Measurements from ENCODE around the gene C1orf167.

C1orf167 gene

GRCh38 chr1:11784256-11784992 lies 22.4 kb downstream of the C1orf167 start:
- Histone ChIP-seq H3K9me3 (ENCODE audit: control insufficient read depth, low read length) (no peaks in the 10 kb centered on the region), H3K27me3 (replicated peaks; ENCODE audit: control insufficient read depth, insufficient read depth, low read length, poor library complexity, severe bottlenecking) (no peaks in the 10 kb centered on the region), H3K36me3 (ENCODE audit: control insufficient read depth, insufficient read depth, low read length) (no peaks in the 10 kb centered on the region), H3K4me3 (ENCODE audit: insufficient read depth, low read depth, low read length, poor library complexity, severe bottlenecking) (peak overlapping the region; percentile 43), H3K4me1 (ENCODE audit: control insufficient read depth, insufficient read depth, low read length, poor library complexity, severe bottlenecking) (peaks cover 9% of the 10 kb centered on the region), H3K27ac (ENCODE audit: insufficient read depth, low read length, poor library complexity, severe bottlenecking) (no peak overlapping the region)
- DNase-seq: no peak

GRCh38 chr1:11784993-11785769 lies 23.2 kb downstream of the C1orf167 start:
- H3K9me3 ChIP-seq (ENCODE audit: control insufficient read depth, low read length): no peaks in the 10 kb centered on the region
- H3K4me1 ChIP-seq (ENCODE audit: control insufficient read depth, insufficient read depth, low read length, poor library complexity, severe bottlenecking): peaks cover 9% of the 10 kb centered on the region
- H3K27ac ChIP-seq (ENCODE audit: insufficient read depth, low read length, poor library complexity, severe bottlenecking): no peak overlapping the region
- DNase-seq: no peak
- H3K27me3 ChIP-seq (replicated peaks; ENCODE audit: control insufficient read depth, insufficient read depth, low read length, poor library complexity, severe bottlenecking): no peaks in the 10 kb centered on the region
- peaks cover 3% of the 10 kb centered on the region for H3K36me3 ChIP-seq (ENCODE audit: control insufficient read depth, insufficient read depth, low read length)
- peak overlapping the region; percentile 43 for H3K4me3 ChIP-seq (ENCODE audit: insufficient read depth, low read depth, low read length, poor library complexity, severe bottlenecking)

GRCh38 chr1:11786168-11786567 lies 24.2 kb downstream of the C1orf167 start:
- H3K36me3 ChIP-seq (ENCODE audit: control insufficient read depth, insufficient read depth, low read length): peaks cover 11% of the 10 kb centered on the region

GRCh38 chr1:11787251-11787803 lies 25.3 kb downstream of the C1orf167 start:
- Histone ChIP-seq H3K4me3 (ENCODE audit: insufficient read depth, low read depth, low read length, poor library complexity, severe bottlenecking) (no peak overlapping the region), H3K27ac (ENCODE audit: insufficient read depth, low read length, poor library complexity, severe bottlenecking) (no peak overlapping the region)

More at GRCh38 chr1:11786168-11786567, 24.2 kb downstream of the C1orf167 start:
- no peak overlapping the region for H3K27ac ChIP-seq (ENCODE audit: insufficient read depth, low read length, poor library complexity, severe bottlenecking)
- H3K9me3 ChIP-seq (ENCODE audit: control insufficient read depth, low read length): no peaks in the 10 kb centered on the region
- H3K27me3 ChIP-seq (replicated peaks; ENCODE audit: control insufficient read depth, insufficient read depth, low read length, poor library complexity, severe bottlenecking): no peaks in the 10 kb centered on the region
- no peak overlapping the region for H3K4me3 ChIP-seq (ENCODE audit: insufficient read depth, low read depth, low read length, poor library complexity, severe bottlenecking)
- H3K4me1 ChIP-seq (ENCODE audit: control insufficient read depth, insufficient read depth, low read length, poor library complexity, severe bottlenecking): peaks cover 9% of the 10 kb centered on the region
- DNase-seq: no peak

GRCh38 chr1:11787804-11788436 lies 25.9 kb downstream of the C1orf167 start:
- no peak overlapping the region for H3K27ac ChIP-seq (ENCODE audit: insufficient read depth, low read length, poor library complexity, severe bottlenecking)
- no peak for DNase-seq
- H3K4me3 ChIP-seq (ENCODE audit: insufficient read depth, low read depth, low read length, poor library complexity, severe bottlenecking): no peak overlapping the region
- H3K36me3 ChIP-seq (ENCODE audit: control insufficient read depth, insufficient read depth, low read length): peaks cover 24% of the 10 kb centered on the region
- no peaks in the 10 kb centered on the region for H3K27me3 ChIP-seq (replicated peaks; ENCODE audit: control insufficient read depth, insufficient read depth, low read length, poor library complexity, severe bottlenecking)
- H3K9me3 ChIP-seq (ENCODE audit: control insufficient read depth, low read length): no peaks in the 10 kb centered on the region
- peaks cover 9% of the 10 kb centered on the region for H3K4me1 ChIP-seq (ENCODE audit: control insufficient read depth, insufficient read depth, low read length, poor library complexity, severe bottlenecking)

More at GRCh38 chr1:11787251-11787803, 25.3 kb downstream of the C1orf167 start:
- no peaks in the 10 kb centered on the region for H3K27me3 ChIP-seq (replicated peaks; ENCODE audit: control insufficient read depth, insufficient read depth, low read length, poor library complexity, severe bottlenecking)
- DNase-seq: no peak
- H3K9me3 ChIP-seq (ENCODE audit: control insufficient read depth, low read length): no peaks in the 10 kb centered on the region
- H3K36me3 ChIP-seq (ENCODE audit: control insufficient read depth, insufficient read depth, low read length): peaks cover 18% of the 10 kb centered on the region
- H3K4me1 ChIP-seq (ENCODE audit: control insufficient read depth, insufficient read depth, low read length, poor library complexity, severe bottlenecking): peaks cover 9% of the 10 kb centered on the region

GRCh38 chr1:11788549-11789053 lies 26.6 kb downstream of the C1orf167 start:
- H3K27ac ChIP-seq (ENCODE audit: insufficient read depth, low read length, poor library complexity, severe bottlenecking): no peak overlapping the region
- H3K4me3 ChIP-seq (ENCODE audit: insufficient read depth, low read depth, low read length, poor library complexity, severe bottlenecking): no peak overlapping the region
- no peak for DNase-seq
- no peaks in the 10 kb centered on the region for H3K9me3 ChIP-seq (ENCODE audit: control insufficient read depth, low read length)
- H3K4me1 ChIP-seq (ENCODE audit: control insufficient read depth, insufficient read depth, low read length, poor library complexity, severe bottlenecking): peaks cover 9% of the 10 kb centered on the region
- peaks cover 24% of the 10 kb centered on the region for H3K36me3 ChIP-seq (ENCODE audit: control insufficient read depth, insufficient read depth, low read length)
- H3K27me3 ChIP-seq (replicated peaks; ENCODE audit: control insufficient read depth, insufficient read depth, low read length, poor library complexity, severe bottlenecking): no peaks in the 10 kb centered on the region

- Histone ChIP-seq H3K4me1 (ENCODE audit: control insufficient read depth, insufficient read depth, low read length, poor library complexity, severe bottlenecking) (peaks cover 9% of the 10 kb centered on the region), H3K27ac (ENCODE audit: insufficient read depth, low read length, poor library complexity, severe bottlenecking) (no peak overlapping the region), H3K9me3 (ENCODE audit: control insufficient read depth, low read length) (no peaks in the 10 kb centered on the region), H3K36me3 (ENCODE audit: control insufficient read depth, insufficient read depth, low read length) (peaks cover 31% of the 10 kb centered on the region), H3K4me3 (ENCODE audit: insufficient read depth, low read depth, low read length, poor library complexity, severe bottlenecking) (no peak overlapping the region), H3K27me3 (replicated peaks; ENCODE audit: control insufficient read depth, insufficient read depth, low read length, poor library complexity, severe bottlenecking) (no peaks in the 10 kb centered on the region)
- no peak for DNase-seq
Measured at GRCh38 chr1:11789126-11790067, 27.4 kb downstream of the C1orf167 start.

- H3K9me3 ChIP-seq (ENCODE audit: control insufficient read depth, low read length): no peaks in the 10 kb centered on the region
- H3K36me3 ChIP-seq (ENCODE audit: control insufficient read depth, insufficient read depth, low read length): peaks cover 40% of the 10 kb centered on the region
- no peak overlapping the region for H3K4me3 ChIP-seq (ENCODE audit: insufficient read depth, low read depth, low read length, poor library complexity, severe bottlenecking)
- H3K4me1 ChIP-seq (ENCODE audit: control insufficient read depth, insufficient read depth, low read length, poor library complexity, severe bottlenecking): peaks cover under 1% of the 10 kb centered on the region
- no peak overlapping the region for H3K27ac ChIP-seq (ENCODE audit: insufficient read depth, low read length, poor library complexity, severe bottlenecking)
- DNase-seq: no peak
- no peaks in the 10 kb centered on the region for H3K27me3 ChIP-seq (replicated peaks; ENCODE audit: control insufficient read depth, insufficient read depth, low read length, poor library complexity, severe bottlenecking)
Measured at GRCh38 chr1:11790101-11790879, 28.3 kb downstream of the C1orf167 start.

Data from effector memory CD4-positive, alpha-beta T cell (primary cell).